GM12875 (cell line): Measurements from ENCODE around the gene DISC1.
"Not testable (repeated sequence)": the region's sequence is repeated elsewhere in the genome, so short reads cannot be mapped to it uniquely, and the experiment has no call there.

ENCODE experiments used
- H3K4me3 ChIP-seq: one replicate; pipeline ENCODE4 v1.5.1; 2011; ENCODE audit warnings: low read depth, low read length, control low read depth
- TF ChIP-seq, protein P1 (sequence below): IDR thresholded peaks from 2 replicates; pipeline ENCODE4 v1.5.1; 2011; ENCODE audit warnings: low read depth, mild to moderate bottlenecking, control low read depth, inconsistent platforms, low read length, moderate library complexity, borderline replicate concordance; ENCODE audit not compliant: insufficient read depth

Gene DISC1

DNA sequence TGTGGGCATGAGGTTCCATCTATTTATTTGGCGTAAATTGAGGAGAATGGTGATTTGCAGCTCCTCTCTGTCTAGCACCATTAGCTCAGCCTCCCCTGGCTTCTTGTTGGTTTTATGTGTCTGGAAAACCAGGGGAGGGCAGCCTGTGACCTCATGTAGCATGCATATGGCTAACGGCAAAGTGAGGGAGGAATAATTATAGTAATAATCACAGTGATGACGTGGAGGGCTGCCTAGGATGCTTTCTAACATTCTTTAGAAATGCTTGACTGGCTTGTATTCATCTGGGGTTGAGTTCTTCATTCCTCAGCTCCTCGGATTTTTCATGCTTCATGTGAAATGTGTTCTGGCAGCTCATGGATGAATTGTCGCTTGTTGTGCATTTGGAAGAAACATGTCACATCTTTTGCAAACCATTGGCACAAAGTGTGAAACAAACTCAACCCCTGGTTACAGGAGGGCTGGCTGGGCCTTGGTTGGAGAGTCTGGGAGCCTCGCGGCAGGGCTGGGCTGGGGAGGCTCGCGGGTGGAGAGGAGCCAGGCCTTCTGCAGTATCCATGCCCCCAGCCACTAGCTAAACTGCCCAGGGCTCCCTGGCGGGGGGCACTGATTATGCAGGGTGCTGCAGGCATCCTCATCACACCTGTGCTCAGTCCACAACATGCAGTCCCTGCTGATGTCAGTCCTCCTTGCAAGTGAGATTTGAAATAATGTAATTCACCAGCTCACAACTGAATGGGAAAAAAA, 149.6 kb downstream of the DISC1 start:
- no peak overlapping the region for H3K4me3 ChIP-seq
- TF ChIP-seq, protein P1, sequence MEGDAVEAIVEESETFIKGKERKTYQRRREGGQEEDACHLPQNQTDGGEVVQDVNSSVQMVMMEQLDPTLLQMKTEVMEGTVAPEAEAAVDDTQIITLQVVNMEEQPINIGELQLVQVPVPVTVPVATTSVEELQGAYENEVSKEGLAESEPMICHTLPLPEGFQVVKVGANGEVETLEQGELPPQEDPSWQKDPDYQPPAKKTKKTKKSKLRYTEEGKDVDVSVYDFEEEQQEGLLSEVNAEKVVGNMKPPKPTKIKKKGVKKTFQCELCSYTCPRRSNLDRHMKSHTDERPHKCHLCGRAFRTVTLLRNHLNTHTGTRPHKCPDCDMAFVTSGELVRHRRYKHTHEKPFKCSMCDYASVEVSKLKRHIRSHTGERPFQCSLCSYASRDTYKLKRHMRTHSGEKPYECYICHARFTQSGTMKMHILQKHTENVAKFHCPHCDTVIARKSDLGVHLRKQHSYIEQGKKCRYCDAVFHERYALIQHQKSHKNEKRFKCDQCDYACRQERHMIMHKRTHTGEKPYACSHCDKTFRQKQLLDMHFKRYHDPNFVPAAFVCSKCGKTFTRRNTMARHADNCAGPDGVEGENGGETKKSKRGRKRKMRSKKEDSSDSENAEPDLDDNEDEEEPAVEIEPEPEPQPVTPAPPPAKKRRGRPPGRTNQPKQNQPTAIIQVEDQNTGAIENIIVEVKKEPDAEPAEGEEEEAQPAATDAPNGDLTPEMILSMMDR, result no peak

DNA sequence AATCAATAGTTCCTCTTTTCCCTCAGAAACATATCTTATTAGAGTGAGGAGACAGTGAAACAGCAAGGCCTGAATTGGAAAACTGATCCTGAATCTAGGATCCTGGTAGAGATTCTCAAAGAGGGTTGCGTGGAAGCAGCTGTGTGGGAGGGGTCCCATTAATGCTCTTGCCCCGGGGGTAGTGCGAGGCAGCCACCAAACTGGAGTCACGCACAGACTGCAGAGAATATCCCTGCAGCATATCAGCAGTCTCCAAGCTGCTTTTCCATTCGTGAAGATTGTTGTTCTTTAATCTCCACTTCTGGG, 150.1 kb downstream of the DISC1 start:
- no peak overlapping the region for H3K4me3 ChIP-seq
- TF ChIP-seq, protein P1, result no peak

DNA sequence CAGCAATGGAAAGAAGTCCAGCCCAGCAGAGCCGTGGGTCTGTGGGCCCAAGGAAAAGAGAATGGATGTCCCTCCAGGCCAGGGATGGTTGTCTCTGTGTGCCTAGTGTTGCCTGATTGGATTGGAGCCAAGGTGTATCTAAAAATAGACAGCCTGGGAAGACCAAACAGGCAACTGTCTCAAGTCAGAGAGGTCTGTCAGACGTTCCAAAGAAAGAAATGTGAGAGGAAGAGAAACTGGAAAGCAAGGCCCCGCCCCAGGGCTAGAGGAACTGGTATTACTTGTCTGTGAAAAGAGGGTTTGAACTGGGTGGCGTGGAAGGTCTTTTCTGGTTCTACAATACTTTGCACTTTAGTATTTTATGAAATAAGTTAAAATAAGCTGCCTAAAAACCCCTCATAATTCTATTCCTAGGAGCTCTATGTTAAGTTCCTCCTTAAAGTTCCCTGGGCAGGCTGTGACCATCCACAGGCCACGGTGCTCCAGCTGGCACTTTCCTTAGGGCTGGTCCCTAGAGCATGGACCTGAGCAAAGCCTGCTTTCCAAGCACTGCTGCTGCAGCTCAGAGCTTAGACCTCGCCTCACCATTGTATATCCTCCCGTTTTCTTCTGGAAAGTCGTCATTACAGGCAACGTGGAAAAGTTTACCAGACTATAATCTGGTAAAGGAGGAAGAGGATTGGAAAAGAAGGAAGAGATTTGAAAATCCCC, 151.6 kb downstream of the DISC1 start:
- no peak overlapping the region for H3K4me3 ChIP-seq
- TF ChIP-seq, protein P1, result no peak

DNA sequence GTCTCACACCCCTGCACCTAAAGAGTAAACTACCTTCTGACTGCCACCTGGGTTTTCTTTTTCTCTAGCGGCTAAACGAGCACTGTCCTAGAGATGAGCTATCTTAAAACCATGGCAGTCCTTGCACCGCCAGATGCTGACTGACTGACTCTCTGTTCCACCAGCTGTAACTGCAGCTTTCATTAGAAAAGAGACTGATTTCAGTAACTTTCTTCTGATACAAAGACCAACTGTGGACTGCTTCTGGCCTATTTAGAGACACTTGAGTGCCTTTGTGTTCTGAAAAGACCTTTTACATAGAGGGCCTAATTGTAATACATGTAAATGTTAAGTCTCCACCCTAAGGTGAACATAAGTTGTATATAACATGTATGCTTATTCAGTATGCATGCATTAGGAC, 152.5 kb downstream of the DISC1 start:
- no peak overlapping the region for H3K4me3 ChIP-seq
- TF ChIP-seq, protein P1, result no peak

DNA sequence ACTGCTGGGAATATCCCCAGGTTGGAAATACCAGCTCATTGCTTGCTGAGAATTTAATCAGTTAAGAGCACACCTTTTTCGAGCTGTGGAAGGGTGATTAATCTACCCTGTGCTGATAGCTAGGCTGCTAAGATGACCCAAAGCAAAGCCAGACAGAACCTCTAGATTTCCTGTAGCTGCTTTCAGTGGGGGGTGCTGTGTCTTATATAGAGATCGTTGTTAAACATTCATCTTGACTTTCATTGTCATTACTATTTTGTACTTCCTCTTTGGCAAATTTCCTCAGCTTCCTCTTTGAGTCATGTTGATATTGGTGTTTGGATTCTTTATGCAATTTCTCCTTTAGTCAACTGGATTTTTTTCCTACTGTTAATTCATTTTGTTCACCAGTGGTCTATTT, 155.3 kb downstream of the DISC1 start:
- H3K4me3 ChIP-seq, result no peak overlapping the region
- TF ChIP-seq, protein P1, result no peak

DNA sequence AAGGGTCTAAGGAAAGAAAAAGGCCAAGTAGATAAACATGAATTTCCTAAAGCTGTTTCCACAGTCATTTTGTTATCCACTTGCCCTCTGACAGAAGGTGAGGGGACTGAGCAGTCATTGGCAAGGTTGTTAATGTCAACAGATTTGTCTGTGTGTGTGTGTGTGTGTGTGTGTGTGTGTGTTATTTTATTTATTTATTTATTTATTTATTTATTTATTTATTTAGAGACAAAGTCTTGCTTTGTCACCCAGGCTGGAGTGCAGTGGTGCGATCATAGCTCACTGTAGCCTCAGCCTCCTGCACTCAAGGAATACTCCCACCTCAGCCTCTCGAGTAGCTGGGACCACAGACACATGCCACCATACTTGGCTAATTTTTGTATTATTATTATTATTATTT, 158.5 kb downstream of the DISC1 start:
- not testable (repeated sequence) for H3K4me3 ChIP-seq

DNA sequence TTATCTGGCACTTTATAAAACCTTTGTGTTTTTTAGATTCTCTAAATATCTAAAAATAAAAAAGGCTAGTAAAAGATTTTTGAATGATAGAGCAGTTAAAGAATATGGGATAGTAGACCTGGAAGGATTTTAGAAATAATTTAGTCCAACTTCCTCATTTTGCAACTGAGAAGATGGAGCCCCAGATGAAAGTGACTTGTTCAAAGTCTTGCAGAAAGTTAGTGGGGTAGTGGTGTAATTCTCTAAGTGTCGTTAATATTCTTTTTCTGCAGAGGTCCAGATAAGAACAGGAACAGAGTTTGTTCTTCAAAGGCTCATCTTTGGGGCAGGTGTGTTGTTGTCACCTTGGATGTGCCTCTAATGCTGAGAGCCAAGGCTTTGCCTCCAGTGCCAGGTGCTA, 159.5 kb downstream of the DISC1 start:
- H3K4me3 ChIP-seq, result no peak overlapping the region

More for the DNA sequence above, 159.5 kb downstream of the DISC1 start:
- TF ChIP-seq, protein P1, result no peak
